ENCODE measurements around the gene SPTLC2. TPM values are rescaled to one million over a fixed set of nuclear protein-coding genes. Genes with fewer than 3 reads are reported as not detected.

The SPTLC2 gene
- total and polyA plus RNA-seq, 2 of the 13 experiments (the other 11 are each of a cell fraction or from before 2014, with no cell fraction given): 17.4 to 17.5 TPM

DNA sequence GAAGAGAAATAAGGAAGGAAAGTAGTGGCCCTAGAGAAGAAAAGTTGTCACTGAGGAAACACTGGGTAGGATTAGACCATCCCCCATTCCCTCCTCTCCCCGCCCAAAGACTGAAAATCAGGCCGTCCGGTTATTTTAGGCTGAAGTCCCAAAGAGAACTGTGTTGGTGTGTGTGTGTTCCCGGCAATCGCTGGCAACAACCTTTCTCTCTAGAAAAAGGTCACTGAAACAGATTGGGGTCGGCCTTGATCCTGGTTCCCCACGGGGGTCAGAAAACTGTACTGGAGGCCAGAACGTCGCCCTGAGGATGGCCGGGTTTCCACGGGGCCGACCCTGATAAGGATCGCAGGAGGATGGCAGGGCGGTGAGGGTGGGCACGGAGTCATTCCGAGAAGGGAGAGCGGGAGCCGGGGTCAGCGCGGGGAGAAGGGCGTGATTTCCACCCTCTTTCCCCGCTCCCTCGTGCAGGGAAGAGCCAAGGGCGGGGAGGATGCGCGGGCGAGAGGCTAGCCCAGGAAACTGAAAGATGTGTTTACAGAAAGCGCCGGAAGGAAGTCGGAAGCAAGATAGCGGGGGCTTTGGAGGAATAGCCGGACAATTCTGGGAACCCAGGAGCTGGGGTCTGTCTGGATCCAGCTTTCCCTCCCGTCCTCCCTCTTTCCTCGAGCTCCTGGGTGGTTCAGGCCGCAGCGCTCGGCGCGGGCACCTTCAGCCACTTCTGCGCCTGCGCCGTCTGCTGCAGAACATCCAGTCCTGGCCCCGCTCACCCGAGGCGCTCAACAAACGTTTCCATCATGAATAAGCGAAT is 25.3 kb upstream of the SPTLC2 start:
- intact Hi-C loops (cut with micrococcal nuclease; ENCODE audit: unreplicated experiment) (no loop called here), in situ Hi-C loops (cut with HindIII; ENCODE audit: extremely low pct_ligation_motif_present, low pct_unique_long_range_greater_than_20kb) (no loop called here)
- no peaks in the 10 kb centered on the region for H4K20me1 ChIP-seq (ENCODE audit: insufficient read depth, low read length)
- peak overlapping the region; percentile 23 for H2AFZ ChIP-seq (ENCODE audit: low read length)
- H3K9me3 ChIP-seq (ENCODE audit: low read length): no peaks in the 10 kb centered on the region
- H3K27me3 ChIP-seq (ENCODE audit: control insufficient read depth in 1 of 2, insufficient read depth in 2 of 2, low read length in 2 of 2): peaks cover 0 to 1% of the 10 kb centered on the region in 2 experiments; a peak in 1 of 5 replicates
- no peak overlapping the region for H3K9ac ChIP-seq (ENCODE audit: insufficient read depth, low read depth, low read length)
- H3K4me1 ChIP-seq (ENCODE audit: insufficient read depth, low read length): peaks cover 21% of the 10 kb centered on the region
- no peaks in the 10 kb centered on the region for H3K36me3 ChIP-seq (replicated peaks in 1 of 2; ENCODE audit: control insufficient read depth in 1 of 2, insufficient read depth in 2 of 2, low read length in 2 of 2)
- no peak overlapping the region for H3K4me3 ChIP-seq (replicated peaks in 1 of 3; ENCODE audit: insufficient read depth in 1 of 3, low read depth in 2 of 3, low read length in 3 of 3)
- no peak overlapping the region for H3K27ac ChIP-seq (ENCODE audit: extremely low read length, insufficient read depth, low read length)
- DNase-seq (ENCODE audit: low spot score): no peak
- CTCF ChIA-PET (ENCODE audit: low intra/inter-chr PET ratio, low total read pairs): no interaction called here
- ATAC-seq: no peak; the same call in 1 of the 3 replicates
- TF ChIP-seq MXD4 (CRISPR knock-in tag; IDR thresholded peaks at IDR 0.05): no peak
- TF ChIP-seq ZSCAN20 (CRISPR knock-in tag; IDR thresholded peaks at IDR 0.05; ENCODE audit: borderline replicate concordance): no peak
- no peak for TF ChIP-seq NFE2L1 (CRISPR knock-in tag; IDR thresholded peaks at IDR 0.05; ENCODE audit: borderline replicate concordance)
- H3K79me2 ChIP-seq (ENCODE audit: insufficient read depth, low read length): no peaks in the 10 kb centered on the region
- no TSS peak for BruUV-seq (replicated peaks)
- POLR2A ChIA-PET: no interaction called here
- WGBS (ENCODE audit: low lambda C conversion rate): 75% methylated on average over 46 of the region's 47 CpGs
- H3K4me2 ChIP-seq (ENCODE audit: low read depth, low read length): peak overlapping the region; percentile 42; the same call in 1 of the 2 replicates
- FAIRE-seq: no peak

GRCh38 chr14:77640756-77641533 is 24.5 kb upstream of the SPTLC2 start:
- no peak overlapping the region for H3K9ac ChIP-seq (ENCODE audit: insufficient read depth, low read depth, low read length)
- no peak overlapping the region for H3K27ac ChIP-seq (ENCODE audit: extremely low read length, insufficient read depth, low read length)
- WGBS (ENCODE audit: low lambda C conversion rate): 54% methylated on average over 16 of the region's 16 CpGs
- CTCF ChIA-PET (ENCODE audit: low intra/inter-chr PET ratio, low total read pairs): no interaction called here
- FAIRE-seq (no peak), DNase-seq (ENCODE audit: low spot score) (no peak), ATAC-seq (no peak)
- no peak overlapping the region for H2AFZ ChIP-seq (ENCODE audit: low read length)
- H4K20me1 ChIP-seq (ENCODE audit: insufficient read depth, low read length): no peaks in the 10 kb centered on the region
- H3K27me3 ChIP-seq (ENCODE audit: control insufficient read depth in 1 of 2, insufficient read depth in 2 of 2, low read length in 2 of 2): peaks cover 0 to 1% of the 10 kb centered on the region in 2 experiments; a peak in 1 of 5 replicates
- peaks cover 29% of the 10 kb centered on the region for H3K4me1 ChIP-seq (ENCODE audit: insufficient read depth, low read length)
- H3K4me2 ChIP-seq (ENCODE audit: low read depth, low read length): peak overlapping the region; percentile 42; the same call in 1 of the 2 replicates
- POLR2A ChIA-PET: no interaction called here
- H3K36me3 ChIP-seq (replicated peaks in 1 of 2; ENCODE audit: control insufficient read depth in 1 of 2, insufficient read depth in 2 of 2, low read length in 2 of 2): no peaks in the 10 kb centered on the region
- in situ Hi-C loops (cut with HindIII; ENCODE audit: extremely low pct_ligation_motif_present, low pct_unique_long_range_greater_than_20kb): no loop called here
- H3K9me3 ChIP-seq (ENCODE audit: low read length): no peaks in the 10 kb centered on the region
- no peak overlapping the region for H3K4me3 ChIP-seq (replicated peaks in 1 of 3; ENCODE audit: insufficient read depth in 1 of 3, low read depth in 2 of 3, low read length in 3 of 3)
- no TSS peak for BruUV-seq (replicated peaks)
- H3K79me2 ChIP-seq (ENCODE audit: insufficient read depth, low read length): no peaks in the 10 kb centered on the region
- intact Hi-C loops (cut with micrococcal nuclease; ENCODE audit: unreplicated experiment): no loop called here
- no peak for TF ChIP-seq ZNF281 (CRISPR knock-in tag; IDR thresholded peaks at IDR 0.05; ENCODE audit: borderline replicate concordance)
- TF ChIP-seq ZBTB1 (CRISPR knock-in tag; IDR thresholded peaks at IDR 0.05; ENCODE audit: borderline replicate concordance): no peak
- TF ChIP-seq RORA (CRISPR knock-in tag; IDR thresholded peaks at IDR 0.05): no peak
- no peak for TF ChIP-seq TERF1 (CRISPR knock-in tag; IDR thresholded peaks at IDR 0.05)
- TF ChIP-seq ZNF790 (CRISPR knock-in tag; IDR thresholded peaks at IDR 0.05; ENCODE audit: borderline replicate concordance): no peak
- no peak for TF ChIP-seq ZNF704 (CRISPR knock-in tag; IDR thresholded peaks at IDR 0.05; ENCODE audit: borderline replicate concordance)
